HG03520 (cell line): ENCODE data around the gene ABLIM1.

Source experiments
- ATAC-seq: cut with Tn5 transposase; IDR thresholded peaks from one replicate; pipeline ENCODE4 v1.9.1; 2021; ENCODE audit warnings: mild to moderate bottlenecking, moderate library complexity; ENCODE audit not compliant: unreplicated experiment

ABLIM1 gene

GRCh38 chr10:114649217-114649903 lies 8.7 kb downstream of the ABLIM1 start:
- ATAC-seq: no peak

GRCh38 chr10:114648368-114648767 lies 9.7 kb downstream of the ABLIM1 start:
- no peak for ATAC-seq

GRCh38 chr10:114647545-114648138 lies 10.4 kb downstream of the ABLIM1 start:
- no peak for ATAC-seq

- no peak for ATAC-seq
Observed at GRCh38 chr10:114646426-114646825, 11.6 kb downstream of the ABLIM1 start.

- no peak for ATAC-seq
Observed at GRCh38 chr10:114645706-114646105, 12.4 kb downstream of the ABLIM1 start.

GRCh38 chr10:114643158-114643557 lies 14.9 kb downstream of the ABLIM1 start:
- no peak for ATAC-seq

GRCh38 chr10:114642729-114643128 lies 15.3 kb downstream of the ABLIM1 start:
- no peak for ATAC-seq

GRCh38 chr10:114638821-114639625 lies 19.1 kb downstream of the ABLIM1 start:
- peak; percentile 60 for ATAC-seq

GRCh38 chr10:114635797-114636550 lies 22.1 kb downstream of the ABLIM1 start:
- no peak for ATAC-seq

GRCh38 chr10:114635101-114635500 lies 23.0 kb downstream of the ABLIM1 start:
- ATAC-seq: no peak

- ATAC-seq: no peak
Observed at GRCh38 chr10:114634609-114634979, 23.5 kb downstream of the ABLIM1 start.

- ATAC-seq: no peak
Observed at GRCh38 chr10:114632869-114633715, 25.0 kb downstream of the ABLIM1 start.

- ATAC-seq: peak; percentile 64
Observed at GRCh38 chr10:114631666-114632417, 26.2 kb downstream of the ABLIM1 start.

GRCh38 chr10:114631090-114631665 lies 26.9 kb downstream of the ABLIM1 start:
- ATAC-seq: no peak

GRCh38 chr10:114629824-114630730 lies 28.0 kb downstream of the ABLIM1 start:
- ATAC-seq: no peak

- ATAC-seq: no peak
Observed at GRCh38 chr10:114629083-114629823, 28.8 kb downstream of the ABLIM1 start.

- ATAC-seq: no peak
Observed at GRCh38 chr10:114628106-114628505, 30.0 kb downstream of the ABLIM1 start.

- ATAC-seq: no peak
Observed at GRCh38 chr10:114626841-114627240, 31.2 kb downstream of the ABLIM1 start.
